GM18873 (cell line): ENCODE data around the gene TPM3.
"Not testable (repeated sequence)": the region's sequence is repeated elsewhere in the genome, so short reads cannot be mapped to it uniquely, and the experiment has no call there.

ENCODE experiments used
- ATAC-seq: cut with Tn5 transposase; IDR thresholded peaks from one replicate; pipeline ENCODE4 v1.9.1; 2021; ENCODE audit warnings: mild to moderate bottlenecking, moderate library complexity, moderate number of reproducible peaks; ENCODE audit not compliant: unreplicated experiment, low FRiP score

TPM3 gene

GRCh38 chr1:154191990-154192461 lies at the start of gene TPM3:
TSS of gene TPM3 (minus strand) at chr1:154192100. CDS start at chr1:154192018, 82 bp downstream.
- ATAC-seq, result no peak

GRCh38 chr1:154240294-154240833 lies 48.5 kb upstream of the TPM3 start:
- ATAC-seq, result no peak

DNA sequence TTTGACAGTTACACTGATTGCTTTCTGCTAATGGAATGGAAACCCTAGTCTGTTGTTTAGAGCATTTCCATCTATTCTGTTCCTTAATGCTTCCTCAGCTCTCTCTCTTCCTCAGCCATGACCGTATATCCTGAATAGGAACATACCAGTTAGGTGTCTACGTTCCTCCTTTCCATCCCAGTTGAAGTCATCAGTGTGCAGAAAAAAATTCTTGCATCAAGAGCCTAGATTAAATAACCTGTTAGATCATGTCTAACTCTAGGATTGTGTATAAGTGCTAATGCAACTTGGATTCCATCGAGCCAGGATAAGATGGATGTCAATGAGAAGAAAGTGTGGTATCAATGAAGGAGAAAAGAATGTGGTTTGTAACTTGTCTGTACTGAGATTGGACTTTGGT lies 47.6 kb upstream of the TPM3 start:
- no peak for ATAC-seq

DNA sequence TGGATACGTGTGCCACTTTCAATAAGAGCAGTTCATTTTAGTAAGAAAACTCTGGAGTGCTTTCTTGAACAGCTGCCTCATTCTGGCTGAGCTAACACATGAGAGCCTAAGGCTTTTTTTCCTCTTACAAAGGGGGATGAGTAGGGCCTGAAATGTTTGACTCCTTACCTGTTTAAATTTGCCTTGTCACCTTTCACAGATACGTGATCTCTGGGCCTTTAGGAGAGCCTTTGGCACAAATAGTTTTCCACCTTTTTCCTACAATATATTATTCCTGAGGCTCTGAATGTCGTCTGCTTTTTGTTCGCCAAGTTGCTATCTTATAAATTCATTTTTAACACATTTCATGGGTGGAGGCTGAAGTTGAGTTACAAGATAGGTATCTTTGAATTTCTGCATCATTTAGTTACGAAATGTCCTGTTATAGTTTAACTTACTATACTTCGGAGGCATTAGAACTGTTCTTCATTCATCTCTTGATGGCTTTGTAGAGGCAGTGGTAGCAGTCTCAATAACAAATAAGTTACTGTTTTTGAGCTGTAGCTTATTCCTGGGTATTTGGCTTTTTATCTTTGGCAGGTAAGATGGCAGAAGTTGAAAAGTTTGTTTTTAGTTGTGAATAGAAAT lies 46.1 kb upstream of the TPM3 start:
- no peak for ATAC-seq

- ATAC-seq, result no peak
Observed at GRCh38 chr1:154237435-154237834, 45.5 kb upstream of the TPM3 start.

GRCh38 chr1:154236855-154237254 lies 45.0 kb upstream of the TPM3 start:
- ATAC-seq, result no peak

DNA sequence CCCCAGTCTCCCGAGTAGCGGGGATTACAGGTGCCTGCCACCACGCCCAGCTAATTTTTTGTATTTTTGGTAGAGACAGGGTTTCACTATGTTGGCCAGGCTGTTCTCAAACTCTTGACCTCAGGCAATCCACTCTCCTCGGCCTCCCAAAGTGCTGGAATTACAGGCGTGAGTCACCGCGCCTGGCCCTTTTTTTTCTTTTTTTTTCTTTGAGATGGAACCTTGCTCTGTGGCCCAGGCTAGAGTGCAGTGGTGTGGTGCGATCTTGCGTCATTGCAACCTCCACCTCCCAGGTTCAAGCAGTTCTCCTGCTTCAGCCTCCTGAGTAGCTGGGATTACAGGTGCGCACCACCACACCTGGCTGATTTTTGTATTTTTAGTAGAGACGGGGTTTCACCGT lies 41.2 kb upstream of the TPM3 start:
- not testable (repeated sequence) for ATAC-seq

- not testable (repeated sequence) for ATAC-seq
Observed at GRCh38 chr1:154231112-154231511, 39.2 kb upstream of the TPM3 start.

DNA sequence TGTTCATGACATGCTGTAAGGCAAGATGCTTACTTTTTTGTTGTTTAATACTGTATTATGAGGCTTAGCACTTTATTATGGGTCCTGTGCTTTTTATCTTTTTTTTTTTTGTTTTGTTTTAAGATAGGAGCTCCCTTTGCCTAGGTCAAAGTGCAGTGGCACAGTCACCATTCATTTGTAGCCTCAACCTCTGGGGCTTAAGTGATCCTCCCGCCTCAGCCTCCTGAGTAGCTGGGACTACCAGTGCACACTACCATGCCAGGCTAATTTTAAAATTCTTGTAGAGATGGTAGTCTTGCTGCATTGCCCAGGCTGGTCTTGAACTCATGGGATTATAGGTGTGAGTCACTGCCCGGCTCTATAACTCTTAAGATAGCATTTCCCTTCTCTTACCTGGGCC lies 33.5 kb upstream of the TPM3 start:
- no peak for ATAC-seq

- ATAC-seq, result no peak
Observed at GRCh38 chr1:154223621-154224020, 31.7 kb upstream of the TPM3 start.

DNA sequence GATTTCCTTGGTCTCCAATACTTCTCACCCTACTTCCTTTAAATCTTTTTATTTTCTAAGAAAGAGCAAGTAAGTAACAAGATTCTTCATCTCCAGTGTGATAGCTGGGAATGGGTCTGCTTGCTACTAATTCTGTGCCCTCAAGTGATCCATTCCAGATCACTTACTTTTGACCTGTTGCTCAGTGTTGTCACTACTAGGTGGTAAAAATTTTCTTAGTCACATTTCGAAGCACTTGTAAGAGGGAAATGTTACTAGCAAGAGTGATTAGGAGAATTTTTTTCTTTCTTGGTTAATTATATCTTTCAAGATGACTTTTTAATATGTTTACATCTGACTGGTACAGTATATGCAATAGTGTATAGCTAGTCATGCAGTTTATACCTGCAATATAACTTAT lies 31.0 kb upstream of the TPM3 start:
- no peak for ATAC-seq

DNA sequence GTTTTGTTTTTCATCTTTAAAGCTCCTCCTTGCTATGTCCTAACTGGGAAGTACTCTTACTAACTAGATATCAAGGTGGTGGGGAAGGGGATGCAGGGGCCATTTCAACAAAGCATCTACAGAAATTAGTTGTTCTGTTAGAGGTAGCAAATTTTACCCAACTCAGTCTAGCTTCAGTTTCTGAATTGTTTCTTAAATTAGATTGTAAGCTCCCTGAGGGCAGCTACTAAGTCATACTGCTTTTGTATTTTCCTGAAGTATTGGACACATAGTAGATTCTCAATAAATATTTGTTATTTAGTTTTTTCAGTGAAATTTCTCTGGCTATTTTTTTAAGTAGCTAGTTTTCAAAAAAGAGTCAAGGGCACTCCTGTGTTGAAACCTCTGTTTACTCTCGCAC lies 30.6 kb upstream of the TPM3 start:
- no peak for ATAC-seq

DNA sequence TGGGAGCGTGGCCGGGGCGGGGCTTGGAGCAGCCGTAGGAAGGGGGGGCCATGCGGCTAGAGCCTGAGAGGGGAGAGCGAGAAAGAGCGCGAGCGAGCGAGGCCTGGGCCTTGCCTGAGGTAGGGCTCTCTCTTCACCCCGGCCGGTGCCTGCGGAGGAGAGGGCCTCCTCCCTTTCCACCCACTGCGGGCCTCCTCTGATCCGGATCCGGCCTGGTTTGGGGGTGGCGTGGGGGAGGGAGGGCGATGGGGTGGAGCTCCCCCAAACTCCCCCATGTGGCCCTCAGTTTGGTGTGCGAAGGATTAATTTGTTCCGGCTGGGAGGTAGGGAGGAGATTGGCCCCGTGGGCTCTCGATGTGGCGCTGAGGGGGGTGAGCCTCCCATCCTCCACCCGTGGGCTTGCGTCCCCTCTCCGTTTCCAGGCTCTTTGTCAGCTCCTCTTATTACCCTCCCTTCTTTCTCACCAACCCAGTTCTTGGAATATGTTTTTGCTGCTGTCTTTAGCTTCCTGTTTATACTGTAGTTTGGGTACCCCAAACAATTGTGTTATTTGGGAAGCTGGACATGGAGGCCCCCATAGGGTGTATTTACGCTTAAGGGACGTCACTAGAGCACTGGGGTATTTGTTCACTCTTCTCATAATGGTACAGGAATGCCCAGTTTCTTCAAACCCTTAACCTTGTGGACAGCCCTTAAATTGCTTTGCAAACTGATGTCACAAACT lies 29.5 kb upstream of the TPM3 start:
- no peak for ATAC-seq

- ATAC-seq, result no peak
Observed at GRCh38 chr1:154220970-154221277, 29.0 kb upstream of the TPM3 start.

GRCh38 chr1:154220071-154220969 lies 28.4 kb upstream of the TPM3 start, which contains the start of gene UBAP2L:
TSS of gene UBAP2L (plus strand) at chr1:154220955. CDS start at chr1:154225124, 4,169 bp downstream.
- peak; percentile 80 for ATAC-seq

DNA sequence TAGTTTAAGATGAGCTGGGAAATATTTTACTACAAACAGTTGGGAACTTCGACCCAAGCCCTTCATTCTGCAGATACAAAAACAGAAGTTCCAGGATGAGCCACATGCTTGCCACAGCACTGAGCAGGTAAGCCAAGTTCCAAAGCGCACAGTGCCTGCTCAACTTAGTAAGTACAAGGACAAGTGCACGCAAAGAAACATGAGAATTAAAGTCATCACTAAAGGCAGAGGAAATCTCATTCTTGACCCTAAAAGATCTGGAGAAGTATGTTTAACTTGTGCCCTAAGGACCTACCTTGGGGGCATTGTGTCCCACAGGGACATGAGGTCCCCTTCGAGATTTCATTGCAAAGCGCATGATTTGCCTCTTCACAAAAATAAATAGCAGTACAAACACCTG lies 27.6 kb upstream of the TPM3 start:
- ATAC-seq, result no peak

DNA sequence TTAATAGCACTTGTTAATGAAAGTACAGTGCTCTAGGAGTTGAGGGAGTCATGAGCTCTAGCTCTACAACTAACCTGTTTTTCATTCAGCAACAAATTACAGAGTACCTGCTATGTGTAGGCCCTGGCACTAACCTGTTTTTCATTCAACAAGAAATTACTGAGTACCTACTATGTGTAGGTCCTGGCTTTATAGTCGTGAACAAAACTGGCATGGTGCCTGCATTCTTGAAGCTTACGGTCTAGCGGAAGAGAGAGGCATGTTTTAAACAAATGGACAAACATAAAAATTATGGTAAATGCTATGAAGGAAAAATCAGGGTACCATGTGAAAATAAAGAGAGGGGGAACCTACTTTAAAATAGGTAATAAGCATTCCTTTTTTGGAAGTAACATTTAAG lies 26.6 kb upstream of the TPM3 start:
- no peak for ATAC-seq

GRCh38 chr1:154213274-154213673 lies 21.4 kb upstream of the TPM3 start:
- no peak for ATAC-seq

DNA sequence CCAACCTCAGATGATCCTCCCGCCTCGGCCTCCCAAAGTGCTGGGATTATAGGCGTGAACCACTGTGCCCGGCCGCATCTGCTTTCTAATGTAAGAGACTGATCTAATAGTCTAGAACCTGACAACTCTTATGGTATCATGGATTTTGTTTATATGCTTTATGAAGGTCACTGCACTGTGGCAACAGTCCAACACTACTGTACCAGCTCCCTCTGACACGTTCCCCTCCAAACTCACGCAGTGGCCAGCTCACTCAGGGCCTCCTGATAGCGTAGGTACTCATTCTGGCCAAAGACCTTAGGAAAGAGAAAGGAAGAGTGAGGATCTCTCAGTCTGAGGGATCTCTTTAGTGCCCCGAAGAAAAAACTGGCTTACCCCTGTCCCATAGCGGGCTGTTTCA lies 20.2 kb upstream of the TPM3 start:
- ATAC-seq, result no peak

DNA sequence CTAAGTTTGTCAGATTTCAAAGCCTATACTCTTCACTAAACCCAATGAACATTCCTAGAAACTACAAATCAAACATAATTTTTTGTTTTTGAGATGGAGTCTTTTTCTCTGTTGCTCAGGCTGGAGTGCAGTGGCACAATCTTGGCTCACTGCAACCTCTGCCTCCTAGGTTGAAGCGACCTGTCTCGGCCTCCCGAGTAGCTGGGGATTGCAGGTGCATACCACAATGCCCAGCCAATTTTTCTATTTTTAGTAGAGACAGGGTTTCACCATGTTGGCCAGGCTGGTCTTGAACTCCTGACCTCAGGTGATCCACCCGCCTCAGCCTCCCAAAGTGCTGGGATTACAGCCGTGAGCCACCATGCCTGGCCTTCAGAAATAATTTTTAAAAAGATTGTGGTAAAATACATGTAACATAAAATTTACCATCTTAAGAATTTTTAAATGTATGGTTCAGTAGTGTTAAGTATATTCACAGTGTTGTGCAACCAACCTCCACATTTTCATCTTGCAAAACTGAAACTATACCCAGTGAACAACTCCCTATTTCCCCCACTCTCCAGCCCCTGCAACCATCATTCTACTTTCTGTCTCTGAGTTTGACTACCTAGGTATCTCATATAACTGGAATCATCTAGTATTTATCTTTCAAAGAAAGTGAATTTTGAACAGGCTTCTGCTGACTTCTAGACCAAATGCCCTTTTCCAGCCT lies 16.9 kb upstream of the TPM3 start:
- ATAC-seq, result no peak
